SKM-1 treated with dmso at 0.1 percent for 144 hours (cell line): ENCODE data around the gene RAB11FIP4.
A peak's percentile ranks its signal among the peaks of the same experiment; 100 is the strongest.
"Not testable (repeated sequence)": the region's sequence is repeated elsewhere in the genome, so short reads cannot be mapped to it uniquely, and the experiment has no call there.

ENCODE experiments used
- DNase-seq: peaks from one replicate; lab custom pipeline; 2025; ENCODE audit not compliant: unreplicated experiment; lab: John Stamatoyannopoulos, UW

The RAB11FIP4 gene

DNA sequence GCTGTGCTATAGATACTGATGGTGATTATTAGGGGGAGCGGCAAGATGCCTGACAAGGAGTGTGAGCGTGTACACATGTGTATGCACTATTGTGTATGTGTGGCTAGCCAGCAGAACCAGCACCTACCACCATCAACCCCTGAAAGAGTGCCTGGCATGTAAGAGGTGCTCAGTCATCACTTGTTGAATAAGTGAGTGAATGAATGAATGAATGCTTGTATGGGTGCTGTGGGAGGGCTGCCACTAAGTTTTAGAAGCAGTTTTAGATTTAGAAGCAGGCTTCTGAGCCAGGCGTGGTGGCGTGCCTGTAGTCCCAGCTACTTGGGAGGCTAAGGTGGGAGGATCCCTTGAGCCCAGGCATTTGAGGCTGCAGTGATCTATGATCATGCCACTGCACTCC lies 37.0 kb downstream of the RAB11FIP4 start:
- no peak for DNase-seq

DNA sequence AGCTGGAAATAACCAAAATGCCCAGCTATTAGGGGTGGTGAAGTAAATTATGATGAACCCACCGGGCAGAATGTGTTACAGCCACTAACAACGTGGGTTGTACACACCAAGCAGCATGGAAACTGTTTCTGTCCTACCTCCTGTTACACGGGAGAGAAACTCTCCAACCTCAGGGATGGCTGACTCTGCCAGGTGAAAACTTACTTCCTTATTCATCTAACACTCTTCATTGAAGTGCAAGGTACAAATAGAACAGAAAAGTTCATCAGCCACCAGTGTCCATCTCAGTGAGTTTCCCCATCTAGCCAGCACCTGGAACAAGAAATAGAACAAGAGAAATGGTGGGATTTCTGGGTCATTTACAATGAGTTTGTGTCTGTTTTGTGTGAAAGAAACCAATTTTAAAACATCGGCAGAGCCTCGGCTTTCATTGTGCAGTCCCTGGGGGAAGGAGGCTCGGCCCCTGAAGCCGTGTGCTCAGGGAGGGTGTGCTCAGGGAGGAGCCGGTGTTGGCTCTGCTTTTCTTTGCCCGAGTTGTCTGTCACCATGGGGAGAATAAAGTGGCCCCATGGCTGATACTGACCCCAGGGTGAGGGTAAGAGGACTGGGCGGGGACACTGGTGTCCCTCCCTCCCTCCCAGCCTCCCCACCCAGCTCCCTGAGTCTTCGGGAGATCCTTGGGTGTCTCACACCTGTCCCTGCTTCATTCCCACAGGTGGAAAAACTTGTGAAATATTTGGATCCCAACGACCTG lies 39.8 kb downstream of the RAB11FIP4 start:
- no peak for DNase-seq

DNA sequence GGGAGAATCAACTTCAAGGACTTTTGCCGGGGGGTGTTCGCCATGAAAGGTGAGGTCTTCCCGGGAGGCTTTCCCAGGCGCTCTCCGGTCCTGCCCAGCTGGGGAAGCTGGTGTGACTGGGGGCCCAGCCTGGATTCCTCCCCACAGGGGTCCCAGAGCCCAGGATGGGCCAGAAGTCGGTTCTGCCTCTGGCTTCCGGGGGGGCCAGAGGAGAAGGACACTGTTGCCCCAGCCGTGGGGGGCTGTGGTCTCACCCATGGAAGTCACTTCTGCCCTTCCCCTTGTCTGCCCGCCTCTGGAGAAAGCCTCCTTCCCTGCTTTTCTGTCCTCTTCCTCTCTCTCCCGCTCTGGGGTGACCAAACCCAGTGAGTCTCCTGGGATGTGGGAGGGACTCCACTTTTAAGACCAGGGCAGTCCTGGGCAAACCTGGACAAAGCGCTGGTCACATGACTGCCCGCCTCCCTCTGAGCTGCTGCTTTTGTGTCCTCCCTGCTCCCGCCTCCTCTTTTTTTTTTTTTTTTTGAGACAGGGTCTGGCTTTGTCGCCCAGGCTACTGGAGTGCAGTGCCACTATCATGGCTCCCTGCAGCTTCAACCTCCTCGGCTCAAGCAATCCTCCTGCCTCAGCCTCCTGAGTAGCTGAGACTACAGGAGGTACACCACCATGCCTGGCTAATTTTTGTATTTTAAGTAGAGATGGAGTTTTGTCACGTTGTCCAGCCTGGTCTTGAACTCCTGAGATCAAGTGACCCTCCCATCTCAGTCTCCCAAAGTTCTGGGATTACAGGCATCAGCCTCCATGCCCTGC lies 40.6 kb downstream of the RAB11FIP4 start:
- no peak for DNase-seq

DNA sequence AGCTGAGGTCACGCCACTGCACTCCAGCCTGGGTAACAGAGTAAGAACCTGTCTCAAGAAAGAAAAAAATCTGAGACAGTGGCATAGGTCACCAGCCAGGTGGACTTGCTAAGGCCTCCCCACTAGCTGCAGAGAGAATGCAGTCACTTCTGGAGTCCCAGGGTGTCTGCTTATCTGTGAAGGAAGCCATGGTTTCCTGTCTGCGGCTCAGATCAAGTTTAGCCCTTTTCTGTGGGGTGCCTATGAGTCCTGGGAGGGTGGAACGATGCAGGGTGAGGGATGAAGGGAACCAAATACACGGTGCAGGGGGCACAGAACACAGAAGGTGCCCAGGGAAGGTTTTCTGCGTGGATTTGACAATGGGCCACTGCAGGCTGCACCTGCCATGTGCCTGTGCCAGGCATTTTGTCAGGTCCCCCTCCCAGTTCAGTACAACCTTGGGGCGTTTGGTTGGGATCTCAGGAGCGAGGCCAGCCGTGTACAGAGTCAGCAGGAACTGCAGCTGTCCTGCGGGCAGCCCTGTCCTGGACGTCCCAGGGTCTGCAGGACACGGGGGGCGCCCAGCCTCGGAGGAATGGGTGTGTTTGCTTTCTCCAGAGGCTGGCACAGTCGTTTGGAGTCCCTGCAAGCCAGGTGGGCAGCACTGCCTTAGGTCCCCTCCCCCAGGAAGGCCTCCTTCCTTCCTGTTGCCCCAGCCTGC lies 41.8 kb downstream of the RAB11FIP4 start:
- peak; percentile 51 for DNase-seq

DNA sequence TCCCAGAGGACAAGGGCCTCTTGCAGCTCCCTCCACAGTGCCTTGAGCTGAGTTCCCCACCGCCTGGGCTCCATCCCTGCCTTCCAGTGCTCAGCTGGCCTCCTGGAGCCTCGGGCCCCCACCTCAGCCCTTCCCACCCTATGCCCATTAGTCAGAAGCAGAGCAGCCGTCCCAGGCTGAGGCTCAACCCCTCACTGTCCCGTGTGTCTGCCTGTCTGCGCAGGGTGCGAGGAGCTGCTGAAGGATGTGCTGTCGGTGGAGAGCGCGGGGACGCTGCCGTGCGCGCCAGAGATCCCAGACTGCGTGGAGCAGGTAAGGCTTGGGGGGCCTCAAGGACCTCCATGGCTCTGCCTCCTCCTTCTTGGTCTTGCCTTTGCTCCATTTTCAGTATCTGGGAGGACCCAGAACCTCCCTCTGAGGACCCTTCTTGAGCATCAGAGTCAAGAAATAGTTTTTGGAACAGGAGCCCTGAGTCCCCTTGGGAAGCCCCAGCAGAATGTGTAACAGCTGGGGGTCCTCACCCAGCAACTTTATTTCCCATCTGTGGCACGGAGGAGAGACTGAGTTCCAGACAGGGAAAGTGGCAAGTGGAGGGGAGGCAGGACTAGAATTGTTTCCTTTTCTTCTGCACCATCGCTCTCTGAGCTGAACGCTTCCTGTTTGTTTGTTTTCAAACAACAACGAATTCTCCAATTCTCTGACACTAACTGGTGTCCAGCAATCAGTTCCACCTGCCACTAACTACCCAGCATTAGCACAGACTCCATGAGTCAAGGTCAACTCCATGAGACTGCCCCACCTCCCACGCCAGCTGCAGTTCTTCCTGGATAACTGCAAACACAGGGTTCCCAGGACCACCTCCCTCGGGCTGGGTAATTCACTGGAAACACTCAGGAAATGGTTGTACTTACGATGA lies 42.6 kb downstream of the RAB11FIP4 start:
- DNase-seq, result no peak

DNA sequence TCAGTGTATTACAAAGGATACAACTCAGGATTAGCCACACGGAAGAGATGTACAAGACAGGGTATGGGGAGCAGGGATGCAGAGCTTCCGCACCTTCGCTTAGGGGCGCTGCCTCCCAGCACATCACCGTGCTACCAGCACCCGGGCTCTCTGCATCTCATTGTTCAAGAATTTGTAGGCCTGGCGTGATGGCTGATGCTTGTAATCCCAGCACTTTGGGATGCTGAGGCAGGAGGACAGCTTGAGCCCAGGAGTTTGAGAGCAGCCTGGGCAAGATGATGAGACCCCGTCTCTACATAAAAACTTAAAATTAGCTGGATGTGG lies 43.2 kb downstream of the RAB11FIP4 start:
- DNase-seq, result no peak

DNA sequence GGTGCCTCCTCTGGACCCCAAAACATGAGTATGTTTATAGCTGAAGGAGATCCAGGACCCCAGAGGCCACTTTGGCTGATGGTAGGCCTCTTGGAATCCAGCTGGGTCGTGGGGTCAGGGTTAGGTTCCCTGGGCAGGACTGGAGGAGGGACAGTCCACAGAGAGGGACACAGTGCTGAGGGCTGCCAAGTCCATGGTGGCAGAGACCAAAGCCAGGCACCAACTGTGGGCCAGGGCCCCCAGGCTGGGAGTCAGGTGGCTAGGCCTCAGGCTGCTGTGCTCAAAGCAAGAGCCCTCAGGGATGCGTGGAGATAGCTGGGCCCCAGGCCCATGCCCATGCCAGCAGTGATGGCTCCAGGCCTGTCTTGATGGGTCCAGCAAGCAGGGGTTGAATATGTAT lies 44.1 kb downstream of the RAB11FIP4 start:
- DNase-seq, result no peak

DNA sequence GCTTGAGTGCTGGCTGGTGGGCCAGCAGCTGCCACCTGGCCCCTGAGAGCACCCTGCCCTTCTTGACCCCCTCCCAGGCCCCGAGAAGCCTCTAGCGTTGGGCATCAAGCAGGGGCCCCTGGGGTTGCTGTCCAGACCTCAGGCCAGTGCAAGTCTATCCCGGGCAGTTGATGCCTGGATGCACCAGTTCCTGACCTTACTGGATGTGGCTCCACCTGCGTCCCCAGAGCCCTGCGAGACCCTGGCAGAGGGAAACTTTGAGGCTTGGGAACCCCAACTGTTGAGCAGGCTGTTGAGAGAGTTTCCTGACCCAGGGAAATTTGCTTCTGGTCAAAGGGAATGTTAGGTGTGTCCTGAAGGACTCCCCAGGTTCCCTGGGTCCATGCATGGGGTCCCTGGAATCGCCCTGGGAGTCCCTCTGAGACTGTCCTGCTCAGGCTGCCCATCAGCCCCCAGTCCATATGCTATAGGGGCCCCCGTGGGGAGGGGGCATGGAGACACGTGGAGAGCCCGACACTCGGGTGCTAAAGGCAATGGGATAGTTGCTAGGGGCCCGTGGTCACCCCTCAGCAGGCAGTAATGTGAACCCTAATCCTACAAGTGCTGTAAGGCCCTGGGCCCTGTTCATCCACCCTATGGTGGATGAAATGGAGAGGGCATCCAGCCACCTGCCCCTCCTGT lies 46.4 kb downstream of the RAB11FIP4 start:
- no peak for DNase-seq

DNA sequence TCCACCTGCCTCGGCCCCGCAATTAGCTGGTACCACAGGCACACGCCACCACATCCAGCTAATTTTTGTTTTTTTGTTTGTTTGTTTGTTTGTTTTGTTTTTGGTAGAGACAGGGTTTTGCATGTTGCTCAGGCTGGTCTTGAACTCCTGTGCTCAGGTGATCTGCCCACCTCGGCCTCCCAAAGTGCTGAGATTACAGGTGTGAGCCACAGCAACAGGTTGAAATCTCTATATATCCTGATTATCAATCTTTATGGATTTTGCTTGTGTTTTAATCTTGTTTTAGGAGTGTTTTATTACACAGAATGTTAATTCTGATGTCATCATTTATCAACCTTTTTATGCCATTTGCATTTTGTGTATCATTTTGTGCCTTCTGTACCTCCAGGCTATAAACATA lies 48.2 kb downstream of the RAB11FIP4 start:
- DNase-seq, result no peak

DNA sequence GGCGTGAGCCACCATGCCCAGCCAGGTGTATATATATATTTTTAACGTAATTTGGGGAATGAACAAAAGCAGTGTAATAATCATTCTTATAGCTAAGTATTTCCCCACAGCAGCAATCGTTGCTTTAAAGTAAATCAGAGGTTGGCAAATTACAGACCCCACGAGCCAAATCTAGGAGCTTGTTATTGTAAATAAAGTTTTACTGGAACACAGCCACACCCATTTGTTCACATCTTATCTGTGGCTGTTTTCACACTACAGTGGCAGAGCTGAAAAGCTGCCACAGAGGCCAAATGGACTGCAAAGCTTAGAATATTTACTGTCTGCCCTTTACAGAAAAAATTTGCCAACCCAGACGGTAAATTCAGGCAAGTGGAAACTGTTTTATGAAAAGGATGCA lies 50.8 kb downstream of the RAB11FIP4 start:
- no peak for DNase-seq

DNA sequence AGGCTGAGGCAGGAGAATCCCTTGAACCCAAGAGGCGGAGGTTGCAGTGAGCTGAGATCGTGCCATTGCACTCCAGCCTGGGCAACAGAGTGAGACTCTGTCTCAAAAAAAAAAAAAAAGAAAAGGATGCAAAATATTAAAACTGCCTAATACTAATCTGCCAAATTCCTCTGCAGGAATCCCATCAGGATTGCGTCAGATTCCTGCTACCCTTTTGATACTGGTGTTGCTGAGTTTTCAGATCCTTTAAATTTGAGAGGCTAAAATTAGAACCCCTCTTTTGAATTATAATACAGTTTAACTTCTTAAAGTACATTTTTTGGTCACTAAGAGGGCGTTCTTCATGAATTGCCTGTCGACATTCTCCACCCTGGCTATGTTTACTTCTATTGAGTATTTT lies 51.4 kb downstream of the RAB11FIP4 start:
- not testable (repeated sequence) for DNase-seq

DNA sequence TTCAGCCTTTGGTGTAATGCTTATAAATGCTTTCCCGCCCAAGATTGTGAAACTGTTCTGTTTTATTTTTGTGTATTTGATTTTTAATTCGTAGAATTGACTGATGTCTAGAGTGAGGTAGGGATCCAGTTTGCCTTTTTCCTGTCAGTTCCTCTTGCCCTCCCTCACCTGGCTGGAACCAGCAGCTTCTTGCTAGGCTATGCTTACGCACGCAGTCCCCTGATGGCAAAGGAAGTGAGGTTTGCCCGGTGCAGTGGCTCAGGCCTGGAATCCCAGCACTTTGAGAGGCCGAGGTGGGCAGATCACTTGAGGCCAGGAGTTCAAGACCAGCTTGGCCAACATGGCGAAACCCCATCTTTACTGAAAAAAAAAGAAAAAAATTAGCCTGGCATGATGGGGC lies 51.9 kb downstream of the RAB11FIP4 start:
- no peak for DNase-seq

DNA sequence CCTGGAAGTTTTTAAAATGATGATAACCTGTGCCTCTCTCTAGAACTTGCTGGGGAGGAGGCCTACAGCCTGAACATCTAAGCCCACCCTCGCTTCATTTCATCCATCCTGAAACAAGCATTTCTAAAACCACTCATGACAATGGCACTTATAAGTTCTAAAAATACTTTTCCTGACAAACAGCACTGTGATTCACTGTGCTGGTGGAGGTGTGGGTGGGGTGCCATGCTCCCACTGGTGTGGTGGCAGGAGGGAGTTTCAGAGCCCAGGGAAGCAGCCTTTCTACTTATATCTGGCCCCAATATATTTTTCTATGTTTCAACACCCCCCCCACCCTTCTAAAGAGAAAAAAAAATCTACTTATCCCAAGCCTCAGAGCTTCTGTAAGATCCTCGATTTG lies 52.6 kb downstream of the RAB11FIP4 start:
- no peak for DNase-seq

DNA sequence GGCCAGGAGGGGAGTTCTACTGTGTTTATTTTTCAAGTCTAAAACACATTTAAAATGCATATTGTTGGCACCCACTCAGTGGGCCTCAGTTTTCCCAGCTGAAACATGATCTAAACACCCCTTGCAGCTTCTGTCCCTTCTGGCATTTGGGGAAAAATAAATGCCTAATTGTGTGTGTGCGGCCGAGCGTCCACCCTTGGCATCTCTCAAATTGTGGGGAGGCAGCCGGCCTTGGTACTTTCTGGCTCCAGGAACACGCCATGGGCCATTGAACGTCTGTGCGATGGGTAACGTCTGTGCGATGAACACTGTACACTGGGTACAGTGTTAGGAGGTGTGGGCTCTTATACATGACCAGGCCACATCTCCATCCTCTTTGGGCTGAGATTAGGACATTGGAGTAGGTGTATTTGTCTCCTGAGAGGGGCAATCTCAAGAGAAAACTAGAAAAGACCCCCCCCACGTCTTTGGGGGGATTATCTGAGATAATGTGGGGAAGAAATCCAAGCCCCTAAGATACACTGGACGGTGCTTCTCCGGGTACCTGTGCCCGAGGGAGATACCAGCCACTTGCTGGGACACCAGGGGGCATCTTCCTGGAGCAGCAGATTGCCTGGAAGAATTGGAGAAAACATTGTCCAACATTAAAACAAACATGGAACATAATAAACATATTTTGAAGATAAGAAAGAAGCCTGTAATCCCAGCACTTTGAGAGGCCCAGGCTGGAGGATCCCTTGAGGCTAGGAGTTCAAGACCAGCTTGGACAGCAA lies 54.9 kb downstream of the RAB11FIP4 start:
- DNase-seq, result no peak

DNA sequence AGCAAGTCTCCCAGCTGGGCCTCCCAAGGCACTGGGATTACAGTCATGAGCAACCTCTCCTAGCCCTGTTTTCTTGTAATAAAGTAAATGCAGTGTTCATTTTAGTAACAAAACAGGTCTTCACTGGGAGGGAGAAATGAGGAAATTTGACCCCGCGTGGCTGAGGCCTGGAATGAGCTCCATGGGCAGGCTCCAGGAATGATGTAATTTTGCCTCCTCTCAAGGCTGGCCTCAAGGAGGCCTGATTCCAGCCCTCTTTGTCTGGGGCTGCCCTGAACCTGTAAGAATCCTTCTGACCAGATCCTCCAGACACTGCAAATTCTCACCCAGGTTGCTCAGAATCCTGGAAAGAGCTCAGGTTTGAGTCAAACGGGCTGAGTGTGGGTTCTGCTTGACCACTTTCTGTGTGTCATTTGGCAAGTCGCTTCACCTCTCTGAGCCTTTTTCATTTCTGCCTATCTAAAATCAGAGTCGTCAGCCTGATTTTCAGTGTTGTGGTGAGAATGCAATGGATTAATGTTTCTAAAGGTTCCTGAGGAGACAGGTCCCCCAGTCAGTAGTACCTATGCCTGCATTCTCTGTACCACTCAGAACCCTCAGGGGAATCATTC lies 57.1 kb downstream of the RAB11FIP4 start:
- no peak for DNase-seq

DNA sequence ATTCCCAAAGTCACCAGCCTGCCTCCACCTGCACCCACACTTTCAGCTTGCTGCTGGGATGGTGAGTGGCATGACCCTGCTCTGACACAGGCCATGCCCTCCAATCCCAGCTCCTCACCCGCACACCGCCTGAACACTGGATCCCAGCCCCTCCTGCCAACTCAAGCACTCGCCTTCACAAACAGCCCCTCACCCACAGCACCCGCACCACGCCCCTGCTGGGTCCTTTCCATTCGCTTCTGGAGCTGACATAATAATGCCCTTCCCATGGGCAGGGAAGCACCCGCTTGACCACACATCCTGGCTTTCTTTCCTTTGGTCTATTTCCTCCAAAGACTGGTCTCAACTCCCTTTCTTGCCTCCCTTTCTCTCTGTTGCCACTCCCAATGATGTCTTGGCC lies 57.6 kb downstream of the RAB11FIP4 start:
- DNase-seq, result no peak

DNA sequence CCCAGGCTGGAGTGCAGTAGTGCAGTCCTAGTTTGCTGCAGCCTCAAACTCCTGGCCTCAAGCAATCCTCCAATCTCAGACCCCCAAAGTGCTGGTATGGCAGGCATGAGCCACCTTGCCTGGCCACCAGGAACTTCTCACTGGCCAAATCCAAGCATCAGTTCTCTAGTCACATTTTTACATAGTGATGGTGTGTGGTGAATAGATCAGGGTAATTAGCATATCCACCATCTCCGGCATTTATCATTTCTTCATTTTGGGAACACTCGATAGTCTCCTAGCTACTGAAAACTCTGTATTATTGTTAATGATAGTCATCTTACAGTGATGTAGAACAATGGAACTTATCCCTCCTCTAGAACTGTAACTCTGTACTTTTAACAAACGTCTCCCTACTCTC lies 58.3 kb downstream of the RAB11FIP4 start:
- DNase-seq, result no peak

DNA sequence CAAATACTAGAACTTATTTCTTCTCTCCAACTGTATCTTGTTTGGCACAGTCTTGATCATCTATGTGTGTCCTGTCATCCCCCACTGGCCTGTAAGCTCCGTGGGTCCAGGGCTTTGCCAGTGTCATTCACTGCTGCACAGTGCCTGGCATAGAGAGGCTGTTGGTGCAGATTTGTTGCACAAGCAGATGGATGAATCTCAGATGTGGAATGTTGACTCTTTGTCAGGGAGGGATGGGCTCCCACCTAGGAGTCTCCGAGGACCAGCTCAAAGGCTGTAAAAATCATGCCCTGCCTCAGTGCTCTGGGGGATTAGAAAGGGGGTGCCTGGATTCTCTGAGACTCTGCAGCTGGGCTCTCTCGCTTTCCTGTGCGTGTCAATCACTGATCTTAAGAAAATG lies 60.6 kb downstream of the RAB11FIP4 start:
- no peak for DNase-seq

DNA sequence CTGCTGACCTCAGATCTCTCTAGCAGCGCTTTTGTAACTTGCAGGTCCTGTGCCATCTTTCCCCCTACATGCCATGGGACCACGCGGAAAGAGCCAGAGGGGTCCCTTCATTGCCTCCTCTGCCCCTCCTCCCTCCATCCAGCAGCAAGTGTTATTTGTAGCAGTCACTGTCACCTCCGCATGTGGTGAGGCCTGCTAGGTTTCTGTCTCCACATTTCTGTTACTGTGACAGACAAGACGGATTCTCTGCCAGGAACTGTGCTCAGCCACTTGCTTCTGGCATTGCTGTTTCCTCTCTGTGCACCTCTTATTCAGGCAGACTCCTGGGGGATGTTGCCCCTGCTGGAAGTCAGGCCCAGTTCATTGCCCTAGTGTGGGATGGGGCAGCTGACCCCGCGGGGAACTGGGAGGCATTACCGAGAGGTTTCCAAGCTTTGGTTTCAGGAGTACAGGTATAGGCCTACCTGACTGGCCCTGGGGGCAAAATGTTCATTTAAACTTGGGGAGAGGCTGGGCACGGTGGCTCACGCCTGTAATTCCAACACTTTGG lies 61.2 kb downstream of the RAB11FIP4 start:
- DNase-seq, result no peak
